HUES48 (cell line): ENCODE data around the gene IL15.
"Not testable (repeated sequence)": the region's sequence is repeated elsewhere in the genome, so short reads cannot be mapped to it uniquely, and the experiment has no call there.

Experiments
- H3K27ac ChIP-seq: one replicate; pipeline ENCODE4 v1.7.0; 2013; ENCODE audit warnings: low read depth, low read length, inconsistent platforms
- H3K27me3 ChIP-seq: 2 replicates; pipeline ENCODE4 v1.6.1; 2013; ENCODE audit warnings: mild to moderate bottlenecking, low read length; ENCODE audit not compliant: control insufficient read depth, insufficient read depth
- H3K36me3 ChIP-seq: 2 replicates; pipeline ENCODE4 v1.6.1; 2013; ENCODE audit warnings: low read length; ENCODE audit not compliant: control insufficient read depth, insufficient read depth
- H3K4me1 ChIP-seq: 2 replicates; pipeline ENCODE4 v1.6.1; 2013; ENCODE audit warnings: mild to moderate bottlenecking, low read length; ENCODE audit not compliant: control insufficient read depth, insufficient read depth
- H3K4me3 ChIP-seq: 2 replicates; pipeline ENCODE4 v1.5.1; 2013; ENCODE audit warnings: mild to moderate bottlenecking, low read depth, low read length
- H3K9ac ChIP-seq: 2 replicates; pipeline ENCODE4 v1.6.1; 2013; ENCODE audit warnings: mild to moderate bottlenecking, low read depth, low read length, moderate library complexity
- H3K9me3 ChIP-seq: 2 replicates; pipeline ENCODE4 v1.6.1; 2013; ENCODE audit warnings: low read length; ENCODE audit not compliant: control insufficient read depth, insufficient read depth

Gene IL15

DNA sequence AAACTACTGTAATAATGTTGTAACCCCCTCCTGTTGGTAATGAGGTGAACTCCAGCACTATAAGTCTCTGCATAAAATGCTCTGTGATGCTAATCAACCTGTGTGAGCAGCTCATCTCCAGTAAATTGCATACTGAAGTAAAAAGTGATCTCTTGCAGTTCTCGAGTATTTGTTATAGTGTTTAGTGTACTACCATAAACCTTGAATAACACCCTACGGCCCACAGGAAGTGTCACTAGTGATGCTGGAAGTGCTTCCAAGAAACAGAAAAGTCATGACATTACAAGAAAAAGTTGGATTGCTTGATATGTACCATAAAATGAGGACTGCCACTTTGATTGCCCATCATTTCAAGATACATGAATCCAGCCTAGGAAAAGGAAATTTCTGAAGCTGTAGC is 39.0 kb downstream of the IL15 start:
- Histone ChIP-seq H3K27ac (no peak overlapping the region), H3K4me3 (no peak overlapping the region), H3K36me3 (no peaks in the 10 kb centered on the region), H3K4me1 (peaks cover 3% of the 10 kb centered on the region; the same call in 1 of the 2 replicates), H3K9ac (no peak overlapping the region), H3K9me3 (no peaks in the 10 kb centered on the region), H3K27me3 (no peaks in the 10 kb centered on the region)

DNA sequence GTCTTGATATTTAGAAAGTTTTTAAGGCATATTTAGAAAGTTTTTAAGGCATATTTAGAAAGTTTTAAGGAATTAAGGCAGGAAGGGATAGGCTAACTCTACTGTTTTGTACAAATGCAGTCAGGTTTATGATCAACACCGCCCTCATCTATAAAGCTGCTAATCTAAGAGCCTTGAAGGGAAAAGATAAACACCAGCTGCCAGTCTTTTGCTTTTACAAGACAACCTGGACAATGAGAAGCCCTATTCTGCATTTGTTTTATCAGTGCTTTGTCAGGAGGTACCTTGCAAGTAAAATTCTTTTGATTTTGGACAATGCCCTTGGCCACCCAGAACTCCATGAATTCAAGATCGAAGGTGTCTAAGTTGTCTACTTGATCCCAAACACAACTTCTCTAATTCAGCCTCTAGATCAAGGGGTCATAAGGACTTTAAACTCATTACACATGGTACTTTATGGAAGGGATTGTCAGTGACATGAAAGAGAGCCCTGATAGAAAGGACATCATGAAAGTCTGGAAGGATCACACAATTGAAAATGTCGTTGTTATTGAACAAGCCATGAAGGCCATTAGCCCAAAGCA is 39.8 kb downstream of the IL15 start:
- Histone ChIP-seq H3K4me3 (no peak overlapping the region), H3K27me3 (no peaks in the 10 kb centered on the region), H3K9ac (no peak overlapping the region), H3K36me3 (no peaks in the 10 kb centered on the region), H3K27ac (no peak overlapping the region), H3K9me3 (no peaks in the 10 kb centered on the region), H3K4me1 (peaks cover 3% of the 10 kb centered on the region; the same call in 1 of the 2 replicates)

DNA sequence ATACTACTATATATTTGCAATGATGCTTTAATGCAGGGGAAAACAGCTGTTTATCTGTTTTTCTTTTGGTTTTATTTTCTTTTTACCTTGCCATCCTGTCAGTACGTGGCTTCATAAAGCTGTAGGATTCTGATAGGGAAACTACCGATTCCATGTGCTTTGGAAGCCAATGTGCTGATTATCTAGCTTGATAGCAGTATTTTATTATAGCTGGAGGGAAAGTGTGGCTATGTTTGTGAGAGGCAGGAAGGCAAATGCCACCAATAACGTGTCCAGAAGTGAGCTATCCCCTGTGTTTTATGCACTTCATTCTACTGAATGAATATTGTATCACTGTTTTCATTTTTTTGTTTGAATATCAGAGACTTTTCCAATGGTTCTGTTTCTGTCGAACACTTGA is 43.7 kb downstream of the IL15 start:
- no peaks in the 10 kb centered on the region for H3K27me3 ChIP-seq

DNA sequence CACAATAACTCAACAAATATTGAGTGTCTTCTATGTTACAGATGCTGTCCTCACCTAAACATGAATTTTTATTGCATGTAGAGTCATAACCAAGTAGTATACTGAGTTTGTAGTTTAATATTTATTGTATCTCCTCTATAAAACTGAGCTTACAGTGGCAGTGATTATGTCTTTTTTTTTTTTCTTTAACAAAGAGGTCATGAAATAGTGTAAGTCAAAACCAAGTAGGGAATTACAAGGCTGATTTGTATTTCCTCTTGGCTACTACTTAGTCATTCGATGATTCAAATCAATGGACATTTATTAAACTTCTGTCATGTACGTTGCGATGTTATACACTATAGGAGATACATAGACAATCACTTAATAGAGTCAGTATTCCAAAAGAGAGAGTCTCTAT is 48.4 kb downstream of the IL15 start:
- Histone ChIP-seq H3K9me3 (no peaks in the 10 kb centered on the region), H3K4me3 (no peak overlapping the region), H3K4me1 (no peaks in the 10 kb centered on the region), H3K9ac (no peak overlapping the region), H3K27me3 (no peaks in the 10 kb centered on the region), H3K27ac (no peak overlapping the region), H3K36me3 (no peaks in the 10 kb centered on the region)

More for the DNA sequence above, 43.7 kb downstream of the IL15 start:
- Histone ChIP-seq H3K4me1 (peaks cover 3% of the 10 kb centered on the region; the same call in 1 of the 2 replicates), H3K4me3 (no peak overlapping the region), H3K27ac (no peak overlapping the region), H3K9ac (no peak overlapping the region), H3K9me3 (no peaks in the 10 kb centered on the region), H3K36me3 (no peaks in the 10 kb centered on the region)

- Histone ChIP-seq H3K36me3 (no peaks in the 10 kb centered on the region), H3K4me1 (no peaks in the 10 kb centered on the region), H3K27me3 (no peaks in the 10 kb centered on the region), H3K27ac (no peak overlapping the region), H3K9ac (no peak overlapping the region), H3K4me3 (no peak overlapping the region), H3K9me3 (no peaks in the 10 kb centered on the region)
Measured at GRCh38 chr4:141686146-141686775, 49.9 kb downstream of the IL15 start.

DNA sequence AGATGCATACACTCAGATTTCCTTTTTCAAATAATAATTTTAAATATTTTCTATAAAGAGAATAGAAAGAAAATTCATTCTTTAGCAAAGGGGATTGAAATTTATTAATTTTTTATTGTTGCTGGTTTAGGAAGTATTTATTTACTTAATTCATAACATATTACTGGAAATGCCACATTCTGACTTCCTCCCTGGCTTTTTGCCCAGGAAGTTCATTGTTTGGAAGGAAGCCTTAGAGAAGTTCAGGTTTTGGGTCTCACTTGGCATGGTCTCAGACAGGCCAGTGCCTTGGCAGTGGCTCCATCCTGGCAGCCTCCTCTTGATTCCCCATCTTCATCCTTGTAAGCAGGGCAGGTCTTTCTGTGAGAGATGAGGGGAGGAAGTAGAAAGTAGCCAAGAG is 50.5 kb downstream of the IL15 start:
- Histone ChIP-seq H3K27ac (no peak overlapping the region), H3K9ac (no peak overlapping the region), H3K27me3 (no peaks in the 10 kb centered on the region), H3K4me1 (no peaks in the 10 kb centered on the region), H3K9me3 (no peaks in the 10 kb centered on the region), H3K4me3 (no peak overlapping the region), H3K36me3 (no peaks in the 10 kb centered on the region)

DNA sequence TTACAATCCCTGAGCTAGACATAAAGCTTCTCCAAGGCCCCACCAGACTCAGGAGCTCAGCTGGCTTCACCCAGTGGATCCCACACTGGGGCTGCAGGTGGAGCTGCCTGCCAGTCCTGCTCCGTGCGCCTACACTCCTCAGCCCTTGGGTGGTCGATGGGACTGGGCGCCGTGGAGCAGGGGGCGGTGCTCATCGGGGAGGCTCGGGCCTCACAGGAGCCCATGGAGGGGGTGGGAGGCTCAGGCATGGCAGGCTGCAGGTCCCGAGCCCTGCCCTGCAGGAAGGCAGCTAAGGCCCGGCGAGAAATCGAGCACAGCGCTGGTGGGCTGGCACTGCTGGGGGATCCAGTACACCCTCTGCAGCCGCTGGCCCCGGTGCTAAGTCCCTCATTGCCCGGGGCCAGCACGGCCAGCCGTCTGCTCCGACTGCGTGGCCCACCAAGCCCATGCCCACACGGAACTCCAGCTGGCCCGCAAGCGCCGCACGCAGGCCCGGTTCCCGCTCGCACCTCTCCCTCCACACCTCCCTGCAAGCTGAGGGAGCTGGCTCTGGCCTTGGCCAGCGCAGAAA is 53.4 kb downstream of the IL15 start:
- not testable (repeated sequence) for H3K4me1 ChIP-seq, H3K9me3 ChIP-seq, H3K36me3 ChIP-seq, H3K4me3 ChIP-seq, H3K9ac ChIP-seq, H3K27ac ChIP-seq, H3K27me3 ChIP-seq

GRCh38 chr4:141691247-141691646 is 54.9 kb downstream of the IL15 start:
- not testable (repeated sequence) for H3K27ac ChIP-seq, H3K4me3 ChIP-seq, H3K9ac ChIP-seq, H3K36me3 ChIP-seq, H3K4me1 ChIP-seq, H3K9me3 ChIP-seq, H3K27me3 ChIP-seq

DNA sequence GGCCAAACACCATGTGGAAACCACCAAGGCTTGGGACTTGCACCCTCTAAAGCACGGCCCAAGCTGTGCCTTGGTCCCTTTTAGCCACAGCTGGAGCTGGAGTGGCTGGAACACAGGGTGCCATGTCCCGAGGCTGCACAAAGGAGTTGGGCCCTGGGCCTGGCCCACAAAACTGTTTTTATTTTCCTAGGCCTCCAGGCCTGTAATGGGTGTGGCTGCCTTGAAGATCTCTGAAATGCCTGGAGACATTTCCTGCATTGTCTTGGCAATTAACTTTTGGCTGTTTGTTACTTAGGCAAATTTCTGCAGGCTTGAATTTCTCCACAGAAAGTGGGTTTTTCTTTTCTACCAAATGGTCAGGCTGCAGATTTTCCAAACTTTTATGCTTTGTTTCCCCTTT is 55.7 kb downstream of the IL15 start:
- Histone ChIP-seq H3K4me3 (no peak overlapping the region), H3K27me3 (no peaks in the 10 kb centered on the region), H3K9ac (no peak overlapping the region), H3K9me3 (no peaks in the 10 kb centered on the region), H3K27ac (no peak overlapping the region), H3K36me3 (no peaks in the 10 kb centered on the region), H3K4me1 (no peaks in the 10 kb centered on the region)

DNA sequence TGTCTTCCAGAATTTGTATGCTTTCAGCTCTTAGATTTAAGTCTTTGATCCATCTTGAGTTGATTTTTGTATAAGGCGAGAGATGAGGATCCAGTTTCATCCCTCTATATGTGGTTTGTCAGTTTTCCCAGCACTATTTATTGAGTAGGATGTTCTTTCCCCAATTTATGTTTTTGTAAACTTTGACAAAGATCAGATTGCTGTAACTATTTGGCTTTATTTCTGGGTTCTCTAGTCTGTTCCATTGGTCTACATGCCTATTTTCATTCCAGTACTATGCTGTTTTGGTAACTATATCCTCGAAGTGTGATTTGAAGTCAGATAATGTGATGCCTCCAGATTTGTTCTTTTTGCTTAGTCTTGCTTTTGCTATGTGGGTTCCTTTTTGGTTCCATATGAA is 60.7 kb downstream of the IL15 start:
- no peak overlapping the region for H3K4me3 ChIP-seq
- no peak overlapping the region for H3K27ac ChIP-seq
- no peak overlapping the region for H3K9ac ChIP-seq
- no peaks in the 10 kb centered on the region for H3K27me3 ChIP-seq
- H3K9me3 ChIP-seq = no peaks in the 10 kb centered on the region
- H3K4me1 ChIP-seq = no peaks in the 10 kb centered on the region
- no peaks in the 10 kb centered on the region for H3K36me3 ChIP-seq

DNA sequence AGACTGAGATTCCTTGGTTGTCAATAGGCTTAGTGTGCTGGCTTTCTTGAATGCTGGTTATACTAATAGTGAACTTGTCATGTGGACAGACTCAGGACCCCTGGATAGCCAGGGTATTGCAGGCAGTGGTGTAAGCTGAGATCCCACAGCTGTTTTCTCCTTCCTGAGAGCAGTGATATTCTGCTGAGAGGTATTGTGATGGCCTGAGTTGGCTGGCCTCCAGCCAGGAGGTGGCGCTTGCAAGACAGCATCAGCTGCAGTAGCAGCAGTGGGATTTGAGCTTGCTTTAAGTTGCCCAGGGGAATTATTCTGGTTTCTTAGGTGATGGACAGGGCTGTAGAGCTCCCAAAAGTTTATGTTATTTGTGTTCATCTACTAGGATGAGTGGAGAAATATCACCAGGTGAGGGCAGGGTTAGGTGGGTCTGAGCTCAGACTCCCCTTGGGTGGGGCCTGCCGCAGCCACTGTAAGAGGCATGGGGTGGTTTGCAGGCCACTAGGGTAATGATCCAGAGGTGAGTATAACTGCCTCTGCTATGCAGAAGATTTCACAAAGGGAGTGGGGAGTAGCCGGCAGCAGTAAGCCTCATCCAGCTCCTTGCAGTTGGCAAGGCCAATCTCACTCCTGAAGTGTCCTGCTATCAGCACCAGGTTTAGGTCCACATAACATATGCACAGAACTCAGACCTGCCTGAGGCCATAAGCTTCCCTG is 66.2 kb downstream of the IL15 start:
- Histone ChIP-seq H3K27ac (no peak overlapping the region), H3K4me3 (no peak overlapping the region), H3K4me1 (no peaks in the 10 kb centered on the region), H3K9me3 (no peaks in the 10 kb centered on the region), H3K27me3 (no peaks in the 10 kb centered on the region), H3K9ac (no peak overlapping the region), H3K36me3 (no peaks in the 10 kb centered on the region)
